GM19463 (cell line): ENCODE results near the gene POLA2.
A peak's percentile ranks its signal among the peaks of the same experiment; 100 is the strongest.

Experiments
- ATAC-seq: cut with Tn5 transposase; IDR thresholded peaks from one replicate; pipeline ENCODE4 v1.9.1; 2021; ENCODE audit warnings: mild to moderate bottlenecking, moderate library complexity; ENCODE audit not compliant: unreplicated experiment

POLA2 gene

GRCh38 chr11:65307298-65308229, 45.8 kb downstream of the POLA2 start:
- no peak for ATAC-seq

GRCh38 chr11:65308281-65308891, 46.6 kb downstream of the POLA2 start:
- ATAC-seq = no peak

- ATAC-seq = no peak
Measured at GRCh38 chr11:65309006-65309405, 47.2 kb downstream of the POLA2 start.

- no peak for ATAC-seq
Measured at GRCh38 chr11:65310215-65310614, 48.5 kb downstream of the POLA2 start.

- ATAC-seq = no peak
Measured at GRCh38 chr11:65310736-65311135, 49.0 kb downstream of the POLA2 start.

GRCh38 chr11:65311170-65311678, 49.5 kb downstream of the POLA2 start:
- no peak for ATAC-seq

- peak; percentile 83 for ATAC-seq
Measured at GRCh38 chr11:65314501-65315203, 52.9 kb downstream of the POLA2 start, which contains the start of gene CDC42EP2. CDC42EP2 (plus strand) TSS chr11:65314866; CDS start chr11:65320899, 6,033 bp downstream.

- ATAC-seq = no peak
Measured at GRCh38 chr11:65315204-65315865, 53.6 kb downstream of the POLA2 start.

GRCh38 chr11:65315866-65316226, 54.1 kb downstream of the POLA2 start:
- no peak for ATAC-seq

- no peak for ATAC-seq
Measured at GRCh38 chr11:65316227-65317024, 54.7 kb downstream of the POLA2 start.

- no peak for ATAC-seq
Measured at GRCh38 chr11:65317025-65317786, 55.4 kb downstream of the POLA2 start.

GRCh38 chr11:65320386-65321075, 58.8 kb downstream of the POLA2 start:
- no peak for ATAC-seq

- no peak for ATAC-seq
Measured at GRCh38 chr11:65321076-65321475, 59.3 kb downstream of the POLA2 start.

- no peak for ATAC-seq
Measured at GRCh38 chr11:65321828-65322485, 60.2 kb downstream of the POLA2 start.

GRCh38 chr11:65323813-65324212, 62.1 kb downstream of the POLA2 start:
- ATAC-seq = no peak

GRCh38 chr11:65325435-65325834, 63.7 kb downstream of the POLA2 start:
- no peak for ATAC-seq

GRCh38 chr11:65327021-65327420, 65.3 kb downstream of the POLA2 start:
- ATAC-seq = no peak

- ATAC-seq = no peak
Measured at GRCh38 chr11:65329478-65329877, 67.7 kb downstream of the POLA2 start.
